ENCODE measurements around the gene KRT6A.
"Not testable (repeated sequence)": the region's sequence is repeated elsewhere in the genome, so short reads cannot be mapped to it uniquely, and the experiment has no call there.

The KRT6A gene

GRCh38 chr12:52499806-52500560, 6.9 kb upstream of the KRT6A start:
- DNase-seq = no peak

- DNase-seq = no peak
These were observed 5.9 kb upstream of the KRT6A start for GRCh38 chr12:52498946-52499345.

GRCh38 chr12:52497975-52498374, 4.9 kb upstream of the KRT6A start:
- no peak for DNase-seq

GRCh38 chr12:52496590-52497071, 3.6 kb upstream of the KRT6A start:
- DNase-seq = no peak

GRCh38 chr12:52496054-52496453, 3.0 kb upstream of the KRT6A start:
- no peak for DNase-seq

GRCh38 chr12:52495389-52495788, 2.3 kb upstream of the KRT6A start:
- DNase-seq = no peak

GRCh38 chr12:52494518-52494917, 1.5 kb upstream of the KRT6A start:
- no peak for DNase-seq

GRCh38 chr12:52494100-52494499, 1.0 kb upstream of the KRT6A start:
- no peak for DNase-seq

GRCh38 chr12:52492405-52492804, 652 bp downstream of the KRT6A start:
- not testable (repeated sequence) for DNase-seq

- DNase-seq = not testable (repeated sequence)
These were observed 1.6 kb downstream of the KRT6A start for GRCh38 chr12:52491495-52491894.

GRCh38 chr12:52488736-52489135, 4.3 kb downstream of the KRT6A start:
- no peak for DNase-seq

- DNase-seq = not testable (repeated sequence)
These were observed 5.2 kb downstream of the KRT6A start for GRCh38 chr12:52487744-52488443.

GRCh38 chr12:52487211-52487610, 5.8 kb downstream of the KRT6A start:
- DNase-seq = no peak

GRCh38 chr12:52486166-52487105, 6.6 kb downstream of the KRT6A start:
- no peak for DNase-seq

- no peak for DNase-seq
These were observed 13.0 kb downstream of the KRT6A start for GRCh38 chr12:52480073-52480472.

GRCh38 chr12:52477651-52478050, 15.4 kb downstream of the KRT6A start:
- DNase-seq = no peak

GRCh38 chr12:52474212-52474611, 18.8 kb downstream of the KRT6A start:
- DNase-seq = no peak

GRCh38 chr12:52473768-52474167, 19.3 kb downstream of the KRT6A start, which contains the start of gene KRT6C:
KRT6C (minus strand) TSS chr12:52473805; CDS start chr12:52473737, 68 bp downstream.
- no peak for DNase-seq

GRCh38 chr12:52469853-52470252, 23.2 kb downstream of the KRT6A start:
- DNase-seq = no peak

GRCh38 chr12:52464897-52465296, 28.2 kb downstream of the KRT6A start:
- no peak for DNase-seq

- DNase-seq = no peak
These were observed 31.4 kb downstream of the KRT6A start for GRCh38 chr12:52461693-52462092.

GRCh38 chr12:52458861-52459260, 34.2 kb downstream of the KRT6A start:
- DNase-seq = no peak

- DNase-seq = no peak
These were observed 37.2 kb downstream of the KRT6A start for GRCh38 chr12:52455821-52456220.
